AG04449 (cell line): Measurements from ENCODE around the gene NPNT.

ENCODE experiments used
- CTCF ChIA-PET: fragments of 350-600 bp; formaldehyde crosslinking; extraction: SDS; loops from one replicate; lab custom pipeline; 2021; ENCODE audit warnings: antibody characterized with exemption; lab: Yijun Ruan, JAX
- POLR2A ChIA-PET: fragments of 400-600, 350-600 bp; formaldehyde crosslinking; extraction: SDS; loops from one replicate; lab custom pipeline; 2020; ENCODE audit warnings: antibody characterized with exemption, inconsistent platforms; lab: Yijun Ruan, JAX
- DNase-seq: peaks from one replicate; pipeline ENCODE4 v3.0.0-alpha.2; 2010; ENCODE audit warnings: low read depth, low spot score
- H3K4me3 ChIP-seq: 2 replicates; pipeline ENCODE4 v1.5.1; 2011; ENCODE audit warnings: low read depth, mild to moderate bottlenecking, control low read depth, low read length
- CTCF ChIP-seq: IDR thresholded peaks from one replicate; pipeline ENCODE4 v1.5.1; 2011; ENCODE audit warnings: mild to moderate bottlenecking, moderate library complexity, low read length, control low read depth, inconsistent platforms; ENCODE audit not compliant: insufficient read depth; ENCODE audit errors: missing control alignments

Gene NPNT

GRCh38 chr4:106019771-106020170 lies 124.5 kb downstream of the NPNT start:
- no peak overlapping the region for H3K4me3 ChIP-seq
- TF ChIP-seq CTCF: no peak
- ChIA-PET POLR2A (no interaction called here), CTCF (no interaction called here)
- peak; percentile 64 for DNase-seq
